A673 (cell line): ENCODE measurements around the gene F13B.

Experiments used
- EZH2 ChIP-seq: fragments of 200-600 bp; sonication (generic); IDR thresholded peaks from 2 replicates; pipeline ENCODE4 v1.6.1; 2017; ENCODE audit warnings: borderline replicate concordance, low read depth, mild to moderate bottlenecking, mixed read lengths, antibody characterized with exemption, low read length; ENCODE audit not compliant: poor library complexity, severe bottlenecking
- TF ChIP-seq, protein P1 (sequence below): fragments of 300-800, 200-600 bp; sonication (generic); conservative IDR thresholded peaks from 2 replicates; pipeline ENCODE4 v1.5.1; 2017; ENCODE audit warnings: low read depth, mild to moderate bottlenecking, antibody characterized with exemption, low read length, moderate library complexity, mixed read lengths

DNA sequence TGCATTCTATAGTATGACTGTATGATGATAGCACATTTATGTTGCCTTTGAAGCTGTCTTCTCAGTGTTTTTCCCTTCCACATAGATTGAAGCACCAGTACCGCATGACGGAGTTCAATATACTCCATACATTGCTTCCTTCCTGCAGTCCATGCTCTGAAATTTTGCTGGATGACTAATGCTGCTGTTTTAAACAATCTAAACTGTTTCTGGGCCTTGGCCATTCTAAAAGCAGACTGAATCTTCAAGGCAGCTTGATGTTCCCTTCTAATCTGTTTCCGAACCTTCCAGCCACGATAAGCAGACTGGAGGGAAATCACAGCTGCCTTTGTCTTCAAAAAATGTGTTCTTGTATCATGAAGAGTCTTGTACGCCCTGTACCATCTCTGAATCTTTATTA lies 36.2 kb upstream of the F13B start:
- TF ChIP-seq, protein P1, sequence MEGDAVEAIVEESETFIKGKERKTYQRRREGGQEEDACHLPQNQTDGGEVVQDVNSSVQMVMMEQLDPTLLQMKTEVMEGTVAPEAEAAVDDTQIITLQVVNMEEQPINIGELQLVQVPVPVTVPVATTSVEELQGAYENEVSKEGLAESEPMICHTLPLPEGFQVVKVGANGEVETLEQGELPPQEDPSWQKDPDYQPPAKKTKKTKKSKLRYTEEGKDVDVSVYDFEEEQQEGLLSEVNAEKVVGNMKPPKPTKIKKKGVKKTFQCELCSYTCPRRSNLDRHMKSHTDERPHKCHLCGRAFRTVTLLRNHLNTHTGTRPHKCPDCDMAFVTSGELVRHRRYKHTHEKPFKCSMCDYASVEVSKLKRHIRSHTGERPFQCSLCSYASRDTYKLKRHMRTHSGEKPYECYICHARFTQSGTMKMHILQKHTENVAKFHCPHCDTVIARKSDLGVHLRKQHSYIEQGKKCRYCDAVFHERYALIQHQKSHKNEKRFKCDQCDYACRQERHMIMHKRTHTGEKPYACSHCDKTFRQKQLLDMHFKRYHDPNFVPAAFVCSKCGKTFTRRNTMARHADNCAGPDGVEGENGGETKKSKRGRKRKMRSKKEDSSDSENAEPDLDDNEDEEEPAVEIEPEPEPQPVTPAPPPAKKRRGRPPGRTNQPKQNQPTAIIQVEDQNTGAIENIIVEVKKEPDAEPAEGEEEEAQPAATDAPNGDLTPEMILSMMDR, result no peak
- no peak for TF ChIP-seq EZH2
